Natural killer cell (primary cell): ENCODE results near the gene HOXD13. TPM values are rescaled to one million over a fixed set of nuclear protein-coding genes. Genes with fewer than 3 reads are reported as not detected.

Source experiments
- ATAC-seq, 3 donors: fragments of 150-1000 bp in 2 of 3; fragments of 200-7000 bp in 1 of 3; cut with Tn5 transposase; 1 replicate in 1 of 3; 2 replicates in 2 of 3; pipeline ENCODE4 v1.10.0; 2021; ENCODE audit warnings: mild to moderate bottlenecking in 2 of 3, moderate library complexity in 2 of 3
- DNase-seq, 2 donors: peaks; one replicate each; pipeline versions ENCODE4 v3.0.0 to v3.0.0-alpha.2; 2013 to 2021; ENCODE audit warnings: mixed read lengths in 1 of 2
- H3K27ac ChIP-seq: one replicate; pipeline ENCODE4 v1.5.1; 2013; ENCODE audit warnings: mild to moderate bottlenecking, low read length
- H3K27me3 ChIP-seq: one replicate; pipeline ENCODE4 v1.6.1; 2013; ENCODE audit warnings: low read length; ENCODE audit not compliant: control insufficient read depth, insufficient read depth
- H3K36me3 ChIP-seq: one replicate; pipeline ENCODE4 v1.6.1; 2013; ENCODE audit warnings: low read length; ENCODE audit not compliant: control insufficient read depth, insufficient read depth
- H3K4me1 ChIP-seq: one replicate; pipeline ENCODE4 v1.6.1; 2013; ENCODE audit warnings: low read length; ENCODE audit not compliant: control insufficient read depth, insufficient read depth
- H3K4me3 ChIP-seq: one replicate; pipeline ENCODE4 v1.5.1; 2013; ENCODE audit warnings: low read length
- H3K9me3 ChIP-seq: one replicate; pipeline ENCODE4 v1.6.1; 2013; ENCODE audit warnings: low read length; ENCODE audit not compliant: control insufficient read depth, insufficient read depth
- H3K27ac Mint-ChIP-seq, 2 donors: one replicate each; pipeline ENCODE4 v1.8.0; 2022; ENCODE audit warnings: mild to moderate bottlenecking in 2 of 2, mixed read lengths in 2 of 2, moderate library complexity in 1 of 2
- H3K27me3 Mint-ChIP-seq, 2 donors: one replicate each; pipeline ENCODE4 v1.8.0; 2022; ENCODE audit warnings: low read depth in 2 of 2, mixed read lengths in 2 of 2
- H3K36me3 Mint-ChIP-seq: one replicate; pipeline ENCODE4 v1.8.0; 2022; ENCODE audit warnings: mixed read lengths
- H3K4me1 Mint-ChIP-seq, 2 donors: one replicate each; pipeline ENCODE4 v1.8.0; 2022; ENCODE audit warnings: mixed read lengths in 2 of 2
- H3K4me3 Mint-ChIP-seq: one replicate; pipeline ENCODE4 v1.8.0; 2022; ENCODE audit warnings: mild to moderate bottlenecking, moderate library complexity, mixed read lengths
- H3K9me3 Mint-ChIP-seq, 2 donors: one replicate each; pipeline ENCODE4 v1.8.0; 2022; ENCODE audit warnings: mixed read lengths in 2 of 2
- WGBS: methylation state at CpG from one replicate; pipeline ENCODE4 v1.1.7; 2013; ENCODE audit warnings: missing lambda C conversion rate; ENCODE audit not compliant: insufficient coverage; 5-methylcytosine and 5-hydroxymethylcytosine counted together
- intact Hi-C: fragments of 100-400 bp; cut with micrococcal nuclease; formaldehyde crosslinking; loops from one replicate; pipeline ENCODE4 v1.14.2; 2022
- total RNA-seq, 4 donors: library from RNA; stranded (reverse); fragments of 120-200 nt in 1 of 4; gene quantifications; one replicate each; pipeline versions ENCODE4 v1.2.3 to v1.2.4, GENCODE V29; 2013 to 2022
- TF ChIP-seq, protein P1 (sequence below): fragments of 200-600 bp; IDR thresholded peaks from one replicate; pipeline ENCODE4 v1.8.0; 2022; ENCODE audit warnings: antibody characterized with exemption

HOXD13 gene
- total RNA-seq, 3 donors from 2014 or later (not counting 1 experiment from before 2014, with no cell fraction given) = not detected

DNA sequence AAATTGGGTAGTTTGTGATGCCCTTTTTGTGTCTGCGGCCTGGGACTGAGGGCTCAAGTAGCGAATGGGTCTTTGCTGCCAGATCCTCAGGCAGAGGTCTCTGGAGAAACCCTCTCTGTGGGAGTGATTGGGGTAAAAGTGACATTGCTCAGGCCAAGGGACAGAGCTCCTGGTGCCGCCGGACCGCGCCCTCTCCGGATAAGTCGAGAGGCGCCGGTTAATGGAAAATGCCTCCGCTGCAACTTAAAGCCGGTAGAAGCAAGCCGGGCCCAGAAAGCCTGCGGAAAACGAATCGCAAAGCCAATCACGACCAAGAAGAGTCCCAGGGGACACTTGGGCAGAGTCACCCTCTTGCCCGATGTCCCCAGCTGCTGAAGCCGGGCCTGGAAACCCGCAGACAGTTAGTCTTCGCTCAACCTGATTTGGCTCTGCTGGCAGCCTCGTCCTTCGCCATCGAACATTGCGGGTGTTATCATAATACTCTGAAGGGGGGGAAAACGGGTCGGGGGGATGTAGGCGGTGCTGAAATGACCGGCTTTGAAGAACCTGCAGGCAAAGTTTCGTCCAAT lies 6.7 kb downstream of the HOXD13 start:
- ATAC-seq (no peak), DNase-seq (no peak)
- Histone ChIP-seq H3K27ac (no peak overlapping the region), H3K4me1 (peaks cover 18% of the 10 kb centered on the region), H3K27me3 (peaks cover 93% of the 10 kb centered on the region), H3K4me3 (no peak overlapping the region), H3K36me3 (no peaks in the 10 kb centered on the region), H3K9me3 (peaks cover 6% of the 10 kb centered on the region)
- WGBS = 13% methylated on average over 30 of the region's 30 CpGs
- Mint-ChIP-seq H3K36me3 (no peaks in the 10 kb centered on the region), H3K4me1 (peaks cover 18 to 22% of the 10 kb centered on the region in 2 donors), H3K27ac (no peak overlapping the region), H3K27me3 (peaks cover 78% of the 10 kb centered on the region in 2 donors), H3K4me3 (no peak overlapping the region), H3K9me3 (no peaks in the 10 kb centered on the region)
- TF ChIP-seq, protein P1, sequence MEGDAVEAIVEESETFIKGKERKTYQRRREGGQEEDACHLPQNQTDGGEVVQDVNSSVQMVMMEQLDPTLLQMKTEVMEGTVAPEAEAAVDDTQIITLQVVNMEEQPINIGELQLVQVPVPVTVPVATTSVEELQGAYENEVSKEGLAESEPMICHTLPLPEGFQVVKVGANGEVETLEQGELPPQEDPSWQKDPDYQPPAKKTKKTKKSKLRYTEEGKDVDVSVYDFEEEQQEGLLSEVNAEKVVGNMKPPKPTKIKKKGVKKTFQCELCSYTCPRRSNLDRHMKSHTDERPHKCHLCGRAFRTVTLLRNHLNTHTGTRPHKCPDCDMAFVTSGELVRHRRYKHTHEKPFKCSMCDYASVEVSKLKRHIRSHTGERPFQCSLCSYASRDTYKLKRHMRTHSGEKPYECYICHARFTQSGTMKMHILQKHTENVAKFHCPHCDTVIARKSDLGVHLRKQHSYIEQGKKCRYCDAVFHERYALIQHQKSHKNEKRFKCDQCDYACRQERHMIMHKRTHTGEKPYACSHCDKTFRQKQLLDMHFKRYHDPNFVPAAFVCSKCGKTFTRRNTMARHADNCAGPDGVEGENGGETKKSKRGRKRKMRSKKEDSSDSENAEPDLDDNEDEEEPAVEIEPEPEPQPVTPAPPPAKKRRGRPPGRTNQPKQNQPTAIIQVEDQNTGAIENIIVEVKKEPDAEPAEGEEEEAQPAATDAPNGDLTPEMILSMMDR = no peak
- intact Hi-C loops = loop anchor here (5.0 kb wide), 1 partner anchor 847 kb away; no protein-coding TSS in a partner anchor

DNA sequence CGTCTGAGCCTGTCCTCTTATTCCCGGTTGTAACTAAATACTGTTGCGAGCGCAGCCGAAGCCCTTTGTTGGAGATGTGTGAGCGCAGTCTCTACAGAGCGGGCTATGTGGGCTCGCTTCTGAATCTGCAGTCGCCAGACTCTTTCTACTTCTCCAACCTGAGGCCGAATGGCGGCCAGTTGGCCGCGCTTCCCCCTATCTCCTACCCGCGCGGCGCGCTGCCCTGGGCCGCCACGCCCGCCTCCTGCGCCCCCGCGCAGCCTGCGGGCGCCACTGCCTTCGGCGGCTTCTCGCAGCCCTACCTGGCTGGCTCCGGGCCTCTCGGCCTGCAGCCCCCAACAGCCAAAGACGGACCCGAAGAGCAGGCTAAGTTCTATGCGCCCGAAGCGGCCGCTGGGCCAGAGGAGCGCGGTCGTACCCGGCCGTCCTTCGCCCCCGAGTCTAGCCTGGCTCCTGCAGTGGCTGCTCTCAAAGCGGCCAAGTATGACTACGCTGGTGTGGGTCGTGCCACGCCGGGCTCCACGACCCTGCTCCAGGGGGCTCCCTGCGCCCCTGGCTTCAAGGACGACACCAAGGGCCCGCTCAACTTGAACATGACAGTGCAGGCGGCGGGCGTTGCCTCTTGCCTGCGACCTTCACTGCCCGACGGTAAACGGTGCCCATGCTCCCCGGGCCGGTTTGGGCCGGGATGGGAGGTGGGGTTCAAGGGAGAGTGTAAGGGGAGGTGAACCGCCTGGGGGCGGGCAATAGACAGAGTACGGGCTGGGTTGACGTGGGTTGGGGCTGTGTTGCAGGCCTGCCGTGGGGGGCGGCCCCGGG lies 7.4 kb downstream of the HOXD13 start, which contains the start of gene HOXD12:
Gene HOXD12, plus strand, starts transcription at position 68 of the 819 bp plus-strand sequence. Its CDS starts 7 bp downstream, at position 75.
- Mint-ChIP-seq H3K27me3 (peaks cover 78 to 79% of the 10 kb centered on the region in 2 donors), H3K27ac (no peak within 1 kb of the TSS), H3K9me3 (no peaks in the 10 kb centered on the region), H3K4me1 (peaks cover 18 to 24% of the 10 kb centered on the region in 2 donors), H3K4me3 (peak within 1 kb of the TSS; percentile 25), H3K36me3 (no peaks in the 10 kb centered on the region)
- peaks cover 93% of the 10 kb centered on the region for H3K27me3 ChIP-seq
- H3K4me1 ChIP-seq = peaks cover 18% of the 10 kb centered on the region
- no peak for ATAC-seq
- 10% methylated on average over 70 of the region's 70 CpGs for WGBS
- peaks cover 6% of the 10 kb centered on the region for H3K9me3 ChIP-seq
- intact Hi-C loops = loop anchor here (5.0 kb wide), 1 partner anchor 848 kb away; no protein-coding TSS in a partner anchor
- no peak within 1 kb of the TSS for H3K4me3 ChIP-seq
- no peak within 1 kb of the TSS for H3K27ac ChIP-seq
- DNase-seq = peak in 1 of 2 donors; percentile 10
- no peaks in the 10 kb centered on the region for H3K36me3 ChIP-seq
- TF ChIP-seq, protein P1 = no peak

DNA sequence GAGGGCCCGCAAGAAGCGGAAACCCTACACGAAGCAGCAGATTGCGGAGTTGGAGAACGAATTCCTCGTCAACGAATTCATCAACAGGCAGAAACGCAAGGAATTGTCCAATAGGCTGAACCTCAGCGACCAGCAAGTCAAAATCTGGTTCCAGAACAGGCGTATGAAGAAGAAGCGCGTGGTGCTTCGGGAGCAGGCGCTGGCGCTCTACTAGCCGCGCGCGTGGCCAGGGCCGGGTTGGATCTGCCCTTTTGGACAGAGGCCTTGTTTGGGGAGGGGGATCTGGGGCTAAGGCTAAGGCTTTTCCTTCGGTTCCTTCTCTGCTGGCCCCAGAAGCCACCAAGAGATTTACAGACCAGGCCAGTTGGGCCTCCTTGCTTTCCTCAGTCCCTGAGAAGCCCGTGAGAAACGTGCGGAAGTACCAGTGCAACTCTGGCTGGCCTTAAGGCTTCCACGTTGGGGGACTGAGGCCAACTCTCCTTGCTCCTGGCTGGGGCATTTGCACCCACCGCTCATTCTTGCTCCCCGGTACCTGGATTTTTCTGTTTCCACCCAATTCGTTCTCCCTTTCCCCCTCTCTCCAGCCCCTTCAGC lies 8.1 kb downstream of the HOXD13 start:
- TF ChIP-seq, protein P1 = no peak
- H3K27ac ChIP-seq = no peak overlapping the region
- WGBS = 15% methylated on average over 28 of the region's 28 CpGs
- intact Hi-C loops = no loop called here
- Mint-ChIP-seq H3K9me3 (no peaks in the 10 kb centered on the region), H3K36me3 (no peaks in the 10 kb centered on the region), H3K4me1 (peaks cover 18 to 31% of the 10 kb centered on the region in 2 donors), H3K4me3 (no peak overlapping the region), H3K27ac (no peak overlapping the region), H3K27me3 (peaks cover 78 to 79% of the 10 kb centered on the region in 2 donors)
- ATAC-seq = no peak
- H3K4me3 ChIP-seq = no peak overlapping the region
- peaks cover 18% of the 10 kb centered on the region for H3K4me1 ChIP-seq
- H3K27me3 ChIP-seq = peaks cover 93% of the 10 kb centered on the region
- no peak for DNase-seq
- no peaks in the 10 kb centered on the region for H3K36me3 ChIP-seq
- peaks cover 4% of the 10 kb centered on the region for H3K9me3 ChIP-seq
